T-helper 2 cell (primary cell): ENCODE results near the gene SMAD9.

Experiments
- DNase-seq, 5 experiments: peaks; one replicate each; pipeline versions ENCODE4 v3.0.0 to v3.0.0-alpha.2; 2012 to 2022
- total RNA-seq, 2 donors: gene quantifications; one replicate each; lab custom pipeline; 2026; lab: John Stamatoyannopoulos, UW

Gene SMAD9
- 0 to 1.5 reads per million in 2 donors for total RNA-seq

- DNase-seq, result peak in 1 of 5 experiments; percentile 41
These were observed at the start of gene SMAD9 for GRCh38 chr13:36919833-36920615. Gene SMAD9 (minus strand): TSS chr13:36920238. CDS start chr13:36879689, 40,549 bp downstream.

DNA sequence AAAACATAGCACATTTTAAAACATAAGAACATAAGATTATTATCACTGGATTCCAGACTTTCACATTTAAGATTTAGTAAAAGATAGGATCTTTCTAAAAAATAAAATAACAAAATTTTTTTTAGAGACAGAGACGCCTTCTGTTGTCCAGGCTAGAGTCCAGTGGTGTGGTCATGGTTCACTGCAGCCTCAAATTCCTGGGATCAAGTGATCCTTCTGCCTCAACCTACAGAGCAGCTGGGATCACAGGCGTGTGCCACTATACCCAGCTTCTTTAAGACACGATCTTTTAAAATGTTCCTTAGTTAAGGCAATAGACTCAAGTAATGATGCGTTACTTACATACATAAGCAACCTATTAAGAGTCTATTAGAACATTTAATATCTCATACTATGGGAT lies 46.4 kb upstream of the SMAD9 start:
- no peak for DNase-seq

DNA sequence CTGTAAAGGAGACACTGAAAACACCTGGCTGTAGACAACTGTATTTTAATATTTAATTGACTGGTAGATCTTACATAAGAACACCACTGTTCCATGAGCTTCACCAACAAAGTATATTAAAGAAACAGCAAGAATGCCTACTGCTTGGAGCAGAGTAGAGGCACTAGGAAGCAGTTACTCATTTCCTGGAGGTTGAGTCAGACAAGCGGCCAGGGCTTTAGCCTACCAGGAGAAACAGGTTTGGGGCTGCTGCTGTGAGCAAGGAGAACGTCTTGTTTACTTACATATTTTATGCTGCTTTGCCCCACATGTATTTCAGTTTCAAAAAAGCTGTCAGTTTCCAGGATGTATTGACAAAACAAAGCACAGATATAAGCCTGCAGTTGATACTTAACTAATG lies 45.7 kb upstream of the SMAD9 start:
- no peak for DNase-seq

GRCh38 chr13:36959456-36960116 lies 39.5 kb upstream of the SMAD9 start:
- no peak for DNase-seq

DNA sequence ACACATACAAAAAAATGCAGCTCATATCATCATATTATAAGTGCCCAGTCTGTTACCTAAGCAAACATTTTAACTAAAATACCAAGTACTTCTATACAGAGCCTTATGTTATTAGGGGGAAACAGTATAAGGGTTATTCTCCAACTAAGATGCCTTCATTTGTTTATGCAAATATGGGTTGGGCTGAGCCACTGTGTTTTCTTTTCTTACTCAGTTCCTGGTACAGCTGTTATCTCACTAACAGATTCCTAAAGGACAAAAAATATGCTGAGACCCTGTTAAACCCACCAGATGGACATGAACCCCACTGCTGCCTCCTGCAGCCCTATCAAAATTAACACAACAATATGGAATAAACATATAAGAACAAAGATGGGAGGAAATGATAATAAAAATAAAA lies 34.5 kb upstream of the SMAD9 start:
- DNase-seq, result no peak

- no peak for DNase-seq
These were observed 30.9 kb upstream of the SMAD9 start for GRCh38 chr13:36950920-36951319.

GRCh38 chr13:36950330-36950729 lies 30.3 kb upstream of the SMAD9 start:
- no peak for DNase-seq

GRCh38 chr13:36945078-36945477 lies 25.0 kb upstream of the SMAD9 start:
- DNase-seq, result no peak

GRCh38 chr13:36925603-36926002 lies 5.6 kb upstream of the SMAD9 start:
- DNase-seq, result no peak

DNA sequence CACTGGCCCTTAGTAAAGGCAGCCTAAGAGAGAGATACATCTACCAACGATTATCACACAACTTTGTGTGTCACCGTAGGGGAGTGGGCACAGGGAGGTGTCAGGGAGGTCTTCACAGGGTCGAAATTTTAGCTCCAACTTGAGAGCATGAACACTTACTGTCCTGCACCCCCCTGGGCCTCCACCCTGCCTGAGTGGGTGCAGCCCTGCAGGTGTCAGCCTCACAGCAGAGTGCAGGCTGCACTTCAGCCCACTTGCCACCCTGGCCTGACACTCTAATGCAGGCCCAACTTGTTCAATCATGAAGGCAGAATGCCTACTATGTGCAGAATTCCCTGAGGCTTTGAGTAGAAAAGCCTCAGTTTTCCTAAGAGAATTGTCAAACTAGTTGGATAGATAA lies 4.0 kb upstream of the SMAD9 start:
- no peak for DNase-seq

GRCh38 chr13:36921631-36922301 lies 1.7 kb upstream of the SMAD9 start:
- DNase-seq, result no peak

DNA sequence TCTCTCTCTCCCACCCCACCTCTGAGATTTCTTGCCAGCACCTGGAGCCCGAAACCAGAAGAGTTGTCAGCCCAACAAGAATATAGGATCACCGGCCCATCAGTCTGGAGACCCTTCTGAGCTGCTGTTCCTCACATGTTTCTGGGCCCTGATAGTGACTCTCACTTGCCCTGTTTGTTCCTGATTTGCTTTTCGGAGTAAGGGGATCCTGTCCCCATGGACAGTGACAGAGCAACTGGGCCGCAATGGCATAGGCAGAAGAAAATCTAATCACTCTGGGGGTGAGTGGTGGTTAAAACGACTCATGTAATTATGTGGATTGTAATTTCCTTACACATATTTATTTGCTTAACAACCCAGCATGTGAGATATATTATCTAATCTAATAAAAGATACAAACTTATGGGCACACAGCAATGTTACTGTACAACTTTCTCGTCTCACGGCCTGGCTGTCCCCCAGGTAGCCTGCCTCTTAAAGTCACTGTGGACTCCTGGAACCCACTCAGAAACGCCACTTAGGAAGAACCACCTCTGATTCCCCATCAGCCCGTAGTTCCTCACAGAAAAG lies 663 bp upstream of the SMAD9 start:
- no peak for DNase-seq

- DNase-seq, result no peak
These were observed 736 bp downstream of the SMAD9 start for GRCh38 chr13:36919171-36919832.

- no peak for DNase-seq
These were observed 1.5 kb downstream of the SMAD9 start for GRCh38 chr13:36918246-36919131.

DNA sequence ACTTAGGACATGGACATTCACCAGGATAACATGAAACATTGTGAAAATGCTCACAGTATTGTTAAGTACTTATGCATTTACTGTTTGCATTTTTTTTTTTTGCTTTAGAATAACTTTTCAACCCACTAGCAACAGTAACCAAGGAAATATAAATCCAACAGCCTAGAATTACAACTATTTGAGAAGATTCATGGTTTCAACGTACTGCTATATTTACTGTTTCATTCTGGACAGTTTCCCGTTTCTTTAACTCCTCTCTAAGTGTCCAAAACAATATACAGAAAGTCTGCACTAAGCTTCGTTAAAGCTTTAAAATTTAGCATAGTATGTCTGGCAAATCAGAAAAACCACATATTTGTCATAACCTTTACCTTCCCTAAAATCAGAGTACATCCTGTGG lies 2.7 kb downstream of the SMAD9 start:
- DNase-seq, result no peak

DNA sequence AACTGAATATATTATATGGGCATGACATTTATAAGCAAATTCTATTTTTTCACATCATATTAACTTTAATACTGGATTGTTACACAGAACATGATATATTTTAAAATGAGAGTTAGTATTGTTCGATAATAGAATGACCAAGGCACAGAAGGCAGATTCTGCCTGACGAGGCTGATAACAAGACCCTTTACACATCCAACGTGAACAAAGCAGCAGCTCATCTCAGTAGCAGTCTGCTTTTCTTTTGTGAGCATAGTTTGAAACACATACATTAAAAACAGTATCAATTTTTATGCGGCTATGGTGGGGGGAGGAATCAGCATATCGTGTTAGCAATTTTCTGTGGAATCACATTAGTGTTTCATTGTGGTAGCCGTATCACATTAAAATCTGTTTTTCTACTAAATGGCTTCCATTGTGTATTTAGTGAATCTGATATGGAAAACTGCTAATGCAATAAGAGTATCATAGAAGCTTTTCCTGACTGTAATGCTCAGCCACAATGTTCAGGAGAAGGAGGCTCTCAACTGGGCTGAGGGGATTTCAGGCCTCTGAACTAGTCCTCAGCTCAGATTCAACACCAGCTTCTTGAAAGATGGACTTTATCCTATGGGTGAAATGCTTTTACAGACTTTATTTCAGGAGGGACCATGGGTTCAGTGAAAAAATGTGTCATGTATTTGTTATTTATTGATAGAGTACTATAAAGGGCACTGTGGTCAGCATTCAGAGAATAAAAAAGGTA lies 4.0 kb downstream of the SMAD9 start:
- DNase-seq, result no peak

DNA sequence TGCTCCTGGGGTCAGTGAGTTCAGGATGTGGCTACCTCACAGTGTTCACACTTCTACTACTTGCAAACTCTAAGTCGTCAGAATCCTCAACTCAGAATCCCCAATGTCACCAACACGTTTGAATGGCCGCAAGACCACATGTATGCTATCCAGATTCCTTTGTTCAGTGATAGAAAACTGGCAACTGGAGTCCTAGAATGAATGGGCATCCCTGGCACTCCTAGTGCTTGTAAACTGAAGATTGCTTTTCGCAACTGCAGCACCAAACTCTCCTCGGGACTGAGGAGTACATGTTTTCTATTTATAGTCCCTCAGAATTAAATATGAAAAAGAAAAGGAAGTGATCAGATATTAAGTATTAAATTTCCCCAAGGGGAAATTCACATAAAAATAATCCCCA lies 4.9 kb downstream of the SMAD9 start:
- no peak for DNase-seq

- no peak for DNase-seq
These were observed 5.4 kb downstream of the SMAD9 start for GRCh38 chr13:36914648-36915047.

GRCh38 chr13:36913463-36913862 lies 6.6 kb downstream of the SMAD9 start:
- DNase-seq, result no peak

DNA sequence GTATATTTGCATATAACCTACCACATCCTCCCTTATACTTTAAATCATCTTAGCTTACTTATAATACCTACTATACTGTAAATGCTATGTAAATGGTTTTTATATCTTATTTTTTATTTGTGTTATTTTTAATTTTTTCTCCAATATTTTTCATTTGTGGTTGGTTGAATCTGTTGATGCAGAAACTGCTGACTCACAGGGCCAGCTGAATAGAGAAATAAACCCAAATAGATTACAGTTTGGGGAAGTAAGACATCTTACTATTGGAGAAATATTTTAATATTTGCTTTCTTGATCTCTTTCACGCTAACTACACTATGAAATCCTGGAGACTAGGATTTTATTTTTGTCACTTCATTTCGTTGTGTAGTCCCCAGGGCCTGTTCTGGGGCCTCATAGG lies 7.1 kb downstream of the SMAD9 start:
- no peak for DNase-seq

- DNase-seq, result no peak
These were observed 7.7 kb downstream of the SMAD9 start for GRCh38 chr13:36912369-36912768.
